ENCODE measurements around the gene DEFB124. TPM values are rescaled to one million over a fixed set of nuclear protein-coding genes. Genes with fewer than 3 reads are reported as not detected.

DEFB124 gene
- total RNA-seq, 1 experiment from 2014 or later = not detected

DNA sequence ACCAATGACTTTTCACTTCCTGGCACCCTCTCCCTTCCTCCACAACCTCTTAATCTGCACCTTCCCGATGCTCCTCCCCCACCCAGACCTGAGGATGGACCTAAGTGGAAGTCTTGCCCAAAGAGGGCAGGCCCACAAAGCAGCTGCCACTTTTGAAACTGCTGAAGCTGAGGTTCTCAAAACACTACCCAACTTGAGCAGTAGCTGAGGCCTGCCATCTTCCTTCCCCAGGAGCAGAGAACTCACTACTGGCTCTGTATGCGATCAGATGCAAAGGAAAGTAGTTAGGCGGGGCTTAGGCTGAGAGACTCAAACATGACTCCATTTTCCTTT, 40.8 kb upstream of the DEFB124 start:
- ChIA-PET CTCF (no interaction called here), POLR2A (no interaction called here)
- no peak for ATAC-seq
- Histone ChIP-seq H3K36me3 (ENCODE audit: control insufficient read depth, insufficient read depth, low read length) (no peaks in the 10 kb centered on the region; the same call in 1 of the 2 replicates), H3K4me3 (ENCODE audit: low read depth in 2 of 2, low read length in 2 of 2) (peak overlapping the region; percentile 70 to 78), H3K27me3 (ENCODE audit: control insufficient read depth, insufficient read depth, low read length) (no peaks in the 10 kb centered on the region), H3K9me3 (ENCODE audit: control insufficient read depth, insufficient read depth, low read depth, low read length) (no peaks in the 10 kb centered on the region), H3K4me1 (ENCODE audit: control insufficient read depth, insufficient read depth, low read length) (peaks cover 27% of the 10 kb centered on the region), H3K27ac (ENCODE audit: low read length) (peak overlapping the region; percentile 90)
- TF ChIP-seq POLR2AphosphoS5 (IDR thresholded peaks at IDR 0.05; ENCODE audit: low read depth, low read length) (no peak), TCF7L2 (IDR thresholded peaks at IDR 0.05; ENCODE audit: low read depth, low read length) (no peak), SIN3A (IDR thresholded peaks at IDR 0.05; ENCODE audit: borderline replicate concordance, insufficient read depth, low read depth, low read length) (no peak)
- TF ChIP-seq, protein P1, sequence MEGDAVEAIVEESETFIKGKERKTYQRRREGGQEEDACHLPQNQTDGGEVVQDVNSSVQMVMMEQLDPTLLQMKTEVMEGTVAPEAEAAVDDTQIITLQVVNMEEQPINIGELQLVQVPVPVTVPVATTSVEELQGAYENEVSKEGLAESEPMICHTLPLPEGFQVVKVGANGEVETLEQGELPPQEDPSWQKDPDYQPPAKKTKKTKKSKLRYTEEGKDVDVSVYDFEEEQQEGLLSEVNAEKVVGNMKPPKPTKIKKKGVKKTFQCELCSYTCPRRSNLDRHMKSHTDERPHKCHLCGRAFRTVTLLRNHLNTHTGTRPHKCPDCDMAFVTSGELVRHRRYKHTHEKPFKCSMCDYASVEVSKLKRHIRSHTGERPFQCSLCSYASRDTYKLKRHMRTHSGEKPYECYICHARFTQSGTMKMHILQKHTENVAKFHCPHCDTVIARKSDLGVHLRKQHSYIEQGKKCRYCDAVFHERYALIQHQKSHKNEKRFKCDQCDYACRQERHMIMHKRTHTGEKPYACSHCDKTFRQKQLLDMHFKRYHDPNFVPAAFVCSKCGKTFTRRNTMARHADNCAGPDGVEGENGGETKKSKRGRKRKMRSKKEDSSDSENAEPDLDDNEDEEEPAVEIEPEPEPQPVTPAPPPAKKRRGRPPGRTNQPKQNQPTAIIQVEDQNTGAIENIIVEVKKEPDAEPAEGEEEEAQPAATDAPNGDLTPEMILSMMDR (IDR thresholded peaks at IDR 0.05) = no peak
- TF ChIP-seq, protein P2, sequence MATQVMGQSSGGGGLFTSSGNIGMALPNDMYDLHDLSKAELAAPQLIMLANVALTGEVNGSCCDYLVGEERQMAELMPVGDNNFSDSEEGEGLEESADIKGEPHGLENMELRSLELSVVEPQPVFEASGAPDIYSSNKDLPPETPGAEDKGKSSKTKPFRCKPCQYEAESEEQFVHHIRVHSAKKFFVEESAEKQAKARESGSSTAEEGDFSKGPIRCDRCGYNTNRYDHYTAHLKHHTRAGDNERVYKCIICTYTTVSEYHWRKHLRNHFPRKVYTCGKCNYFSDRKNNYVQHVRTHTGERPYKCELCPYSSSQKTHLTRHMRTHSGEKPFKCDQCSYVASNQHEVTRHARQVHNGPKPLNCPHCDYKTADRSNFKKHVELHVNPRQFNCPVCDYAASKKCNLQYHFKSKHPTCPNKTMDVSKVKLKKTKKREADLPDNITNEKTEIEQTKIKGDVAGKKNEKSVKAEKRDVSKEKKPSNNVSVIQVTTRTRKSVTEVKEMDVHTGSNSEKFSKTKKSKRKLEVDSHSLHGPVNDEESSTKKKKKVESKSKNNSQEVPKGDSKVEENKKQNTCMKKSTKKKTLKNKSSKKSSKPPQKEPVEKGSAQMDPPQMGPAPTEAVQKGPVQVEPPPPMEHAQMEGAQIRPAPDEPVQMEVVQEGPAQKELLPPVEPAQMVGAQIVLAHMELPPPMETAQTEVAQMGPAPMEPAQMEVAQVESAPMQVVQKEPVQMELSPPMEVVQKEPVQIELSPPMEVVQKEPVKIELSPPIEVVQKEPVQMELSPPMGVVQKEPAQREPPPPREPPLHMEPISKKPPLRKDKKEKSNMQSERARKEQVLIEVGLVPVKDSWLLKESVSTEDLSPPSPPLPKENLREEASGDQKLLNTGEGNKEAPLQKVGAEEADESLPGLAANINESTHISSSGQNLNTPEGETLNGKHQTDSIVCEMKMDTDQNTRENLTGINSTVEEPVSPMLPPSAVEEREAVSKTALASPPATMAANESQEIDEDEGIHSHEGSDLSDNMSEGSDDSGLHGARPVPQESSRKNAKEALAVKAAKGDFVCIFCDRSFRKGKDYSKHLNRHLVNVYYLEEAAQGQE (IDR thresholded peaks at IDR 0.05; ENCODE audit: insufficient read depth in 1 of 2, low read depth in 2 of 2, low read length in 1 of 2) = no peak
- intact Hi-C loops (cut with micrococcal nuclease; ENCODE audit: unreplicated experiment) = no loop called here
- in situ Hi-C loops (cut with HindIII; ENCODE audit: low pct_unique_long_range_greater_than_20kb, low sequenced_read_pairs) = no loop called here
- no TSS peak for BruUV-seq (replicated peaks)
- no peak for DNase-seq (ENCODE audit: low read depth, low spot score)

DNA sequence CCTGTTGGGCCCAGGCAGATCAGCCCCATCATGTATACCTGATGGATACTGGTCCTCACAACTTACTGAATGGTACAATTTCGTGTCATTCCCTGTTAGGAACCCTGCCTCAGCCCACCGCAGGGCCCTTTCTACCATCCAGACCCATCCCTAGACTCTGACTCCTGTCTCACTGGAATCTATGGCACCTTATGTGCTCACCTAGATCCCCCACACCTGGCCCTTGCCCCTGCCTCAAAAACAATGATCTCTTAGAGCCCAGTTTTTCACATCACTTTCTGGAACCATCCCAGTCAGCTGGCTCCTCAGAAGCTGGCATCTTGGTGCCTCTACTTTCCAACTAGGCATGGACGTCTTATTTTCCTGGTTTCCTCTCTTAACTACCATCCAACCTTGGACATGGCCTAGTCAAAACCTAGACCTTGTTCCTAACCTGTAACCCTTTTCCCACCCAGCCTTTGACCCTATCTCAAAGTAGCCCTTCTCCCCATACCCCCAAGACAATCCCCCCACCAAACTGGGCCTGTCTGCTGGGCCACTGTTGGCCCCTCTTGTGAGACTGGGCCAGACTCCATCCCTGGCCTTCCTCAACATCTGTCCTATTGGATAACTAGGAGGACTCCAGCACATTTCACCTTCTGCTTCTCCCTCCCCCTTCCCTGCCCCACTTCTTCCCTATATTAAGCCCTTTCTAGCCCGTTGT, 40.3 kb upstream of the DEFB124 start:
- Histone ChIP-seq H3K4me1 (ENCODE audit: control insufficient read depth, insufficient read depth, low read length) (peaks cover 27% of the 10 kb centered on the region), H3K27me3 (ENCODE audit: control insufficient read depth, insufficient read depth, low read length) (no peaks in the 10 kb centered on the region), H3K4me3 (ENCODE audit: low read depth in 2 of 2, low read length in 2 of 2) (peak overlapping the region; percentile 70 to 78), H3K27ac (ENCODE audit: low read length) (peak overlapping the region; percentile 90), H3K36me3 (ENCODE audit: control insufficient read depth, insufficient read depth, low read length) (no peaks in the 10 kb centered on the region; the same call in 1 of the 2 replicates), H3K9me3 (ENCODE audit: control insufficient read depth, insufficient read depth, low read depth, low read length) (no peaks in the 10 kb centered on the region)
- DNase-seq (ENCODE audit: low read depth, low spot score) (no peak), ATAC-seq (no peak)
- POLR2A ChIA-PET = no interaction called here
- CTCF ChIA-PET = no interaction called here
- no TSS peak for BruUV-seq (replicated peaks)
- in situ Hi-C loops (cut with HindIII; ENCODE audit: low pct_unique_long_range_greater_than_20kb, low sequenced_read_pairs) (no loop called here), intact Hi-C loops (cut with micrococcal nuclease; ENCODE audit: unreplicated experiment) (no loop called here)
- TF ChIP-seq POLR2AphosphoS5 (IDR thresholded peaks at IDR 0.05; ENCODE audit: low read depth, low read length) (no peak), SIN3A (IDR thresholded peaks at IDR 0.05; ENCODE audit: borderline replicate concordance, insufficient read depth, low read depth, low read length) (no peak), TCF7L2 (IDR thresholded peaks at IDR 0.05; ENCODE audit: low read depth, low read length) (no peak)
- TF ChIP-seq, protein P2 (IDR thresholded peaks at IDR 0.05; ENCODE audit: insufficient read depth in 1 of 2, low read depth in 2 of 2, low read length in 1 of 2) = no peak
- TF ChIP-seq, protein P1 (IDR thresholded peaks at IDR 0.05) = no peak

Measured in Panc1 (cell line).